Measurements from ENCODE around the gene HIF1A. TPM values are rescaled to one million over a fixed set of nuclear protein-coding genes. Genes with fewer than 3 reads are reported as not detected.

HIF1A gene
- total RNA-seq (ENCODE audit: unreplicated experiment): 145 TPM
- long read RNA-seq, partial matches to known transcripts: 9 of 19 reads
- long read RNA-seq, other reads (novel, unspliced or antisense): 3 of 19 reads

DNA sequence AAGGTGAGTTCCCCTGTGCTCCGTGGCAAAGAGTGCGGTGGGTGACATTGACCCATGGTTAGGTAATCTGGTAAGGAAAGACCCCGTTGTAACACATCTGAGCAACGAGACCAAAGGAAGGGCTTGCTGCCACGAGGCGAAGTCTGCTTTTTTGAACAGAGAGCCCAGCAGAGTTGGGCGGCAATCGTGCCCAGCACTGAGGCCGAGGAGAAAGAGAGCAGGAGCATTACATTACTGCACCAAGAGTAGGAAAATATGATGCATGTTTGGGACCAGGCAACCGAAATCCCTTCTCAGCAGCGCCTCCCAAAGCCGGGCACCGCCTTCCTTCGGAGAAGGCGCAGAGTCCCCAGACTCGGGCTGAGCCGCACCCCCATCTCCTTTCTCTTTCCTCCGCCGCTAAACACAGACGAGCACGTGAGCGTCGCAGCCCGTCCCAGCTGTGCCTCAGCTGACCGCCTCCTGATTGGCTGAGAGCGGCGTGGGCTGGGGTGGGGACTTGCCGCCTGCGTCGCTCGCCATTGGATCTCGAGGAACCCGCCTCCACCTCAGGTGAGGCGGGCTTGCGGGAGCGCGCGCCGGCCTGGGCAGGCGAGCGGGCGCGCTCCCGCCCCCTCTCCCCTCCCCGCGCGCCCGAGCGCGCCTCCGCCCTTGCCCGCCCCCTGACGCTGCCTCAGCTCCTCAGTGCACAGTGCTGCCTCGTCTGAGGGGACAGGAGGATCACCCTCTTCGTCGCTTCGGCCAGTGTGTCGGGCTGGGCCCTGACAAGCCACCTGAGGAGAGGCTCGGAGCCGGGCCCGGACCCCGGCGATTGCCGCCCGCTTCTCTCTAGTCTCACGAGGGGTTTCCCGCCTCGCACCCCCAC is at the start of gene HIF1A:
Gene HIF1A, plus strand, starts transcription at position 684 of the 865 bp plus-strand sequence. CDS start 292 bp downstream, outside the sequence.
- H3K36me3 Mint-ChIP-seq (ENCODE audit: unreplicated experiment): peaks cover 6% of the 10 kb centered on the region
- peaks cover 13% of the 10 kb centered on the region for H3K9me3 Mint-ChIP-seq (ENCODE audit: unreplicated experiment)
- peak within 1 kb of the TSS; percentile 97 for H3K27ac Mint-ChIP-seq (ENCODE audit: unreplicated experiment)
- peaks cover 23% of the 10 kb centered on the region for H3K4me1 Mint-ChIP-seq (ENCODE audit: low read depth, unreplicated experiment)
- peaks cover 12% of the 10 kb centered on the region for H3K27me3 Mint-ChIP-seq (ENCODE audit: unreplicated experiment)
- TF ChIP-seq, protein P1, sequence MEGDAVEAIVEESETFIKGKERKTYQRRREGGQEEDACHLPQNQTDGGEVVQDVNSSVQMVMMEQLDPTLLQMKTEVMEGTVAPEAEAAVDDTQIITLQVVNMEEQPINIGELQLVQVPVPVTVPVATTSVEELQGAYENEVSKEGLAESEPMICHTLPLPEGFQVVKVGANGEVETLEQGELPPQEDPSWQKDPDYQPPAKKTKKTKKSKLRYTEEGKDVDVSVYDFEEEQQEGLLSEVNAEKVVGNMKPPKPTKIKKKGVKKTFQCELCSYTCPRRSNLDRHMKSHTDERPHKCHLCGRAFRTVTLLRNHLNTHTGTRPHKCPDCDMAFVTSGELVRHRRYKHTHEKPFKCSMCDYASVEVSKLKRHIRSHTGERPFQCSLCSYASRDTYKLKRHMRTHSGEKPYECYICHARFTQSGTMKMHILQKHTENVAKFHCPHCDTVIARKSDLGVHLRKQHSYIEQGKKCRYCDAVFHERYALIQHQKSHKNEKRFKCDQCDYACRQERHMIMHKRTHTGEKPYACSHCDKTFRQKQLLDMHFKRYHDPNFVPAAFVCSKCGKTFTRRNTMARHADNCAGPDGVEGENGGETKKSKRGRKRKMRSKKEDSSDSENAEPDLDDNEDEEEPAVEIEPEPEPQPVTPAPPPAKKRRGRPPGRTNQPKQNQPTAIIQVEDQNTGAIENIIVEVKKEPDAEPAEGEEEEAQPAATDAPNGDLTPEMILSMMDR (IDR thresholded peaks at IDR 0.05; ENCODE audit: partially characterized antibody, unreplicated experiment): no peak
- H3K4me3 Mint-ChIP-seq (ENCODE audit: unreplicated experiment): peak within 1 kb of the TSS; percentile 99
- peak; percentile 94 for DNase-seq

DNA sequence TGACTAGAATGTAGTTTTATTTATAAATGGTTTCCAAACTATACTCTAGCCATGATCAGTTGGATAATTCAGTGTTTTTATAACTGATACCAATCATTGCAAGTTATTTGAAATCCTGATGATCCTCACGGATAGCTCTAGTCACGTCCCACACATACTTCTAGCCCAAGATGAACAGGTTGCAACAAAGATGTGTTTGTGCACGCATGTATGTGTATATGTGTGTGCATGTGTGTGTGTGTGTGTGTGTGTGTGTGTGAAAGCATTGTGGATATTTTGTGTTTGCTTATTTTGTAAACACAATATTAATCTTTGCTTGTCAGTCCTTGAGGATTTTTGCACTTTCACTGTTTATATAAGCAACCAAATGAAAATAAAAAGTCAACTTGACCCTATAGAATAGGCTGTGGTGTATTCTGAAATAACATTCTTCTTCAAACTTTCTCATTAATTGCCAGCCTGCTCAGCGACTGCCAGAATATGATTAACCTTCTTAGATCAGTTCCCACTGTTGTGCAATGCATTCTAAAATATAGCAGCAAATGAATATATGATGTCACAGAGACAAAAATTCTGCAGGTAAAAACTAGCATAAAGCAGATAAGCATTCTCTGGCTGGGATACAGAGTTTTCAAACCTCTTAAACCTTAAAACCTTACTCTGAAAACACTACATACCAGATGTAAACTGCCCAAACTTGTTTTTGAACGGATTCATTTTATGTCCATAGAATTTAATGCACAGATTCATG is 48.8 kb upstream of the HIF1A start:
- H3K4me1 Mint-ChIP-seq (ENCODE audit: low read depth, unreplicated experiment): peaks cover 56% of the 10 kb centered on the region

GRCh38 chr14:61647704-61648103 is 47.6 kb upstream of the HIF1A start:
- TF ChIP-seq, protein P1 (IDR thresholded peaks at IDR 0.05; ENCODE audit: partially characterized antibody, unreplicated experiment): no peak
- H3K4me3 Mint-ChIP-seq (ENCODE audit: unreplicated experiment): no peak overlapping the region
- peaks cover 52% of the 10 kb centered on the region for H3K4me1 Mint-ChIP-seq (ENCODE audit: low read depth, unreplicated experiment)
- no peak overlapping the region for H3K27ac Mint-ChIP-seq (ENCODE audit: unreplicated experiment)
- peaks cover 3% of the 10 kb centered on the region for H3K9me3 Mint-ChIP-seq (ENCODE audit: unreplicated experiment)
- no peak for DNase-seq
- H3K36me3 Mint-ChIP-seq (ENCODE audit: unreplicated experiment): peaks cover 1% of the 10 kb centered on the region
- peaks cover 3% of the 10 kb centered on the region for H3K27me3 Mint-ChIP-seq (ENCODE audit: unreplicated experiment)

More for the DNA sequence above, 48.8 kb upstream of the HIF1A start:
- H3K27me3 Mint-ChIP-seq (ENCODE audit: unreplicated experiment): peaks cover 5% of the 10 kb centered on the region
- peaks cover 7% of the 10 kb centered on the region for H3K36me3 Mint-ChIP-seq (ENCODE audit: unreplicated experiment)
- no peak for DNase-seq
- no peak overlapping the region for H3K27ac Mint-ChIP-seq (ENCODE audit: unreplicated experiment)
- no peak overlapping the region for H3K4me3 Mint-ChIP-seq (ENCODE audit: unreplicated experiment)
- H3K9me3 Mint-ChIP-seq (ENCODE audit: unreplicated experiment): peaks cover 5% of the 10 kb centered on the region
- TF ChIP-seq, protein P1 (IDR thresholded peaks at IDR 0.05; ENCODE audit: partially characterized antibody, unreplicated experiment): no peak

DNA sequence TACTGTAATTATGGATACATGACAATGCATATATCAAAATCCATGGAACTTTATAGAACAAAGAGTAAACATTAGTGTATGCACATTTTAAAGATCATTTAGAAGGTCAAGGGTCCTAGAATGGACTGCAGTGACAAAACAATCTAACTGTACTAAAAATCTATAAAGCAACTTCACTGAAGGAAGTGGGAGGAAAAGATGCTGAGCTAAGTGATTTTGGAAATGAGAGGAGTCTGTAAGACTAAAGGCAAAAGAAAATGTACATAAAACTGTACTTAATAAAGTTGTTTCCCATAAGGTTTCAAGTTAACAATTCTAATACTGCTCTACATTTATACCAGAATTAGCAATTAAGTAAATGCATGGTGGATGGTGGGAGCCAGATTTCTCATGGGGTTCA is 46.9 kb upstream of the HIF1A start:
- peak overlapping the region; percentile 54 for H3K27ac Mint-ChIP-seq (ENCODE audit: unreplicated experiment)
- H3K4me1 Mint-ChIP-seq (ENCODE audit: low read depth, unreplicated experiment): peaks cover 52% of the 10 kb centered on the region
- no peak for DNase-seq
- H3K9me3 Mint-ChIP-seq (ENCODE audit: unreplicated experiment): peaks cover 3% of the 10 kb centered on the region
- TF ChIP-seq, protein P1 (IDR thresholded peaks at IDR 0.05; ENCODE audit: partially characterized antibody, unreplicated experiment): no peak
- no peak overlapping the region for H3K4me3 Mint-ChIP-seq (ENCODE audit: unreplicated experiment)
- no peaks in the 10 kb centered on the region for H3K36me3 Mint-ChIP-seq (ENCODE audit: unreplicated experiment)
- peaks cover 3% of the 10 kb centered on the region for H3K27me3 Mint-ChIP-seq (ENCODE audit: unreplicated experiment)
